Hepatocyte (in vitro differentiated cells): ENCODE data around the gene C22orf39.

Experiments used
- CTCF ChIP-seq: fragments of 200-600 bp; sonication (generic); IDR thresholded peaks from 2 replicates; pipeline ENCODE4 v1.5.1; 2016; ENCODE audit warnings: antibody characterized with exemption, mild to moderate bottlenecking; ENCODE audit not compliant: poor library complexity
- EZH2 ChIP-seq: fragments of 200-600 bp; sonication (generic); IDR thresholded peaks from 2 replicates; pipeline ENCODE4 v1.6.1; 2016; ENCODE audit warnings: antibody characterized with exemption, mild to moderate bottlenecking, borderline replicate concordance

GRCh38 chr22:19482297-19482696 is 34.8 kb upstream of the C22orf39 start:
- TF ChIP-seq CTCF: no peak
- no peak for TF ChIP-seq EZH2
